HG02885 (cell line): Measurements from ENCODE around the gene ATP10B.

Experiments
- ATAC-seq: cut with Tn5 transposase; IDR thresholded peaks from one replicate; pipeline ENCODE4 v1.9.1; 2021; ENCODE audit warnings: mild to moderate bottlenecking; ENCODE audit not compliant: unreplicated experiment, poor library complexity

ATP10B gene

GRCh38 chr5:160643616-160644240 lies 208.3 kb downstream of the ATP10B start:
- ATAC-seq, result no peak

GRCh38 chr5:160641405-160641804 lies 210.6 kb downstream of the ATP10B start:
- ATAC-seq, result peak; percentile 34

- ATAC-seq, result no peak
Measured at GRCh38 chr5:160640406-160640805, 211.6 kb downstream of the ATP10B start.

GRCh38 chr5:160638161-160638742 lies 213.8 kb downstream of the ATP10B start:
- no peak for ATAC-seq

DNA sequence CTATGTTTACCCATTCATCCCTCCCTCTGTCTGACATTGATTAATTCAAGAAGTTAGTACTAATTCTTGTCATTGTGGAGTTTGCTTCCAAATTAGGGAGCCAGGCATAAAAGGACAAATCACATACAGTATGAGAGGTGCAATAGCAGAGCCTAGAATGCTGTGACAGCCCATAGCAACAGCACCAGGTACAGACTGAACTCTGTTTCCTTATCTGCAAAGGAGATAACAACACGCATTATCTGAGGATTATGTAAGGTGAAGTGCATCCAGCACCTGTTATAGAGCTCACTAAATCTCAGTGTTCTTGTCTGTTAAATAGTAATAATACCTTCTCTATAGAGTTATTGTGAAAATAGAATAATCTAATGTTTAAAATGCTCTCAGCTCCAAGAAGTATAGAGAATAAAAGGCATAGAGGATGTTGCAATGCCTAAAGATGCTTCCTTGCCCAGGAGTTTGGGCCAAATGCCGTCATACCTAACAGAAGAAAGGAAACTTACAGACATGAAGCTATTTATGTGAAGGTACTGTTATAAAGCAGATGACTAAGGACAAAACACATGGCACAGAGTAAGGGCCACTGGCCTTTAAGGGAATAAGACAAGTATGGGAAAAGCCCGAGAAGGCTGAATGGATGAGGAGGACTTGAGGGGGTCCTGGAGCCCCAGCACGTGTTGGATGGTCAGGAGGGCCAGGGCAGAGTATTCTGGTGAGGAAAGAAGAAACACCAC lies 214.5 kb downstream of the ATP10B start:
- ATAC-seq, result no peak

GRCh38 chr5:160635663-160636062 lies 216.3 kb downstream of the ATP10B start:
- no peak for ATAC-seq

DNA sequence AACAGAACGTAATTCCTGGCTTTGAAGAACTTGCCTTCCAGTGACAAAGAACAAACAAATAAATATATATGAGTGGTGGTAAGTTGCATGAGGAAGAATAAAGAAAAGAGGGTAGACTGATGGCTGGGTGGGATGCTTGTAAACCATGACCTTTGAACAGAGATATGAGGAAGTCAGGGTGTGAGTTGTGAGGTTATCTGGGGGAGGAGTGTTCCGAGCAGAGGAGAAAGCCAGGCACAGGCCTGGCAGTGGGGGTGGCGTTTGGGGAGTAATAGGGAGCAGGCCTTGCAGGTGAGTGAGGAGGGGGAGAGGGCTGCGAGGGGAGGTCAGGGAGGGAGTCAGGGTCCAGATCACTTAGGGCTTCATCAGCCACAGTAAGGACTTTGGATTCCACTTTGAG lies 217.0 kb downstream of the ATP10B start:
- ATAC-seq, result no peak

DNA sequence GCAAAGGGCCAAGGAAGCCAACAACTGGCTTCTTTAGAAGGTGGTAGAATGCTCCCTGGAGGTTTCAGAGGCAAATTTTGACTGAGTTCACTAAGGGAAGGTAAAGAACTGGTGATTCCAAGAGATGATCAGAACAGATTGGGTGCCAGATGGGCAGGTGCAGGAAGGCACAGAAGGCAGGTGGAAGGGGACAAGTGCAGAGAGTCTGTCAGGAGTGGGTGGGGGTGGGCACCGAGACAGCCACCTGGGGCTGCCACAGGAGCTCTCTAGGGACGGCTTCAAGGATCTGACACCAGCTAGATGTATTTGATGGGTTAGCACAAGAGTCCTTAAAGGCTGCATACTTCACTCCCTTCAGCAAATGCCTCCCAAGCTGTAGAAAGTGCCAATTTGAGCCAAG lies 223.0 kb downstream of the ATP10B start:
- no peak for ATAC-seq

GRCh38 chr5:160628619-160628968 lies 223.4 kb downstream of the ATP10B start:
- ATAC-seq, result no peak

DNA sequence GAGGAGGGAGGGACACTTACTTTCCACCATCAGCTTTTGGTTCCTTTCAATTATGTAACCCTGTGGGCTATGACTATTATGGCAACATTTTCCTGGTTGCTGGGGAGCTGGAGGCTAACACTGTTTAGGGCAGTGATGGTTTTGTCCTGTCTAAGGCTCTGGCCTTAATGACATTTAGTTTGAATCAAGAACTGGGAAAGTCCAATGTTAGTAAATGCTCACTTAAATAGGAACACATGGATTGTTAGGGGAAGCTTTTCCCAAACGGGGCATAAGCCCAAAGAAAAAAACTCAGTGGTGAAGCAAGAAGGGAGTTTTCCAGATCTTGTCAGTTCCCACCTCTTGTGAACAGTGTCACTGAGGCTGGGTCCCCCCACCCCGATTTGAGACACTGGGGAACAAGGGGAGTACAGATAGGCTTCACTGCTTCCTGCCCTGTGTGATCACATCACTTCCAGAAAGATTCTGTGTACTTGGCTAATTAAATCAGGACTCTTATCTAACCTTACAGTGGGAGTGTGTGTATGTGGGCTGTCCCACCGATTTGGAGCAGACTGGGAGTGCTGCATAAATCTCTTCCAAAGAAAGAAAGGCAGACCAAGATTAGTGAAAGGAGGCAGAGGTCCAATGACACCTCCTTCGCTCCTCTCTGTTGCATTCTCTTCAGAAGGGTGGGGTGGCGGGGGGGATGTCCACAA lies 223.9 kb downstream of the ATP10B start:
- no peak for ATAC-seq

DNA sequence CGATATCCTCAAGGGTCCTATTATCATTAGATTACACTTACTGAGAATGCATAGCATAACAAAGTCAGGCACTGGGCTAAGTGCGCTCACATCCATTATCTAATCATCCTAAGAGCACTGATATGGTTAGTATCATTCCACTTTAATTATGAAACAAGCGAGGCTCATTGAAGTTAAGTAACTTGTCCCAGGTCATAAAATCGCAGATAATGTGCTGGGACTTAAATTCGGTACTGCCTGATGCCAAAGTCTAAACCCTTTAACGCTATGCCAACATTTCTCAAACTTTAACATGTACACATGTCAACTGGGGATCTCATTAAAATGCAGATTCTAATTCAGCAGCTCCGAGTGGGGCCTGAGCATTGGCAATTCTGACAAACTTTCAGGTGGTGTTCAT lies 225.7 kb downstream of the ATP10B start:
- no peak for ATAC-seq

DNA sequence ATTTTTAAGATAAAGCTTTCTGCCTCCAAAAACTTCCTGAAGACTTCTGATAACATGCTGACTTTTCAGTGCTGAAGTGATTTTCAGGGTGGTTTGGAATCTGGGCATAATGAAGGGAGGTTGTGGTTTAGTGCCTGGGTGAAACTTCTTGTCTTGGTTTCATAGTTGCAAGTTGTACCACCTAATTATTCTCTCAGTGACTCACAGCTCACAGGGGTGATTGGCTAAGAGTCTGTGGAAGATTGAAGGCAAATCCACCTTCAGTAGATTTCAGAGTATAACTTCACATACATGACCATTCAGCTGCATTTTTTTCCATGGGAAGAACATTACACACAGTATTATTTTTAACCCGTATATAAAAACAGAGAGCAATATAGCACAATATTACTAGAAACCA lies 230.5 kb downstream of the ATP10B start:
- no peak for ATAC-seq

DNA sequence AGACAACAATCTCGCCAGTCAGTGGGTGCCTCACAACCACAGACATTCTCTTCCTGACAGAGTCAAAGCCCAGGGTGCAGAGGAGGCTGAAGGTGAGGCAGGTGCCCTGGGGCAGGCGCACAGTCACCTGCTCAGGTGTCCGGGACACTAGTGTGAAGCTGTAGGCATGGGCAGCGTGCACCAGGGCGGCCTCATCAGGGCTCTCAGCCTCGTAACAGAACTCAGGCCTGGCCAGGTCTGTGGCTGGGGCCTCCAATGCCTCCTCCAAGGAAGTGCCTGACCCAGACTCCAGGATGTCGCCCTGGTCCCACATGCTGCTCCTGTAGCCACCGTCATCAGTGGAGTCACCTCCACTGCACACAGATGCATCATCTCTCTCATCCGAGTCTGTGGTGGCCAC lies 231.6 kb downstream of the ATP10B start:
- ATAC-seq, result no peak

- ATAC-seq, result no peak
Measured at GRCh38 chr5:160619381-160619780, 232.6 kb downstream of the ATP10B start.

GRCh38 chr5:160618286-160618685 lies 233.7 kb downstream of the ATP10B start:
- ATAC-seq, result no peak

DNA sequence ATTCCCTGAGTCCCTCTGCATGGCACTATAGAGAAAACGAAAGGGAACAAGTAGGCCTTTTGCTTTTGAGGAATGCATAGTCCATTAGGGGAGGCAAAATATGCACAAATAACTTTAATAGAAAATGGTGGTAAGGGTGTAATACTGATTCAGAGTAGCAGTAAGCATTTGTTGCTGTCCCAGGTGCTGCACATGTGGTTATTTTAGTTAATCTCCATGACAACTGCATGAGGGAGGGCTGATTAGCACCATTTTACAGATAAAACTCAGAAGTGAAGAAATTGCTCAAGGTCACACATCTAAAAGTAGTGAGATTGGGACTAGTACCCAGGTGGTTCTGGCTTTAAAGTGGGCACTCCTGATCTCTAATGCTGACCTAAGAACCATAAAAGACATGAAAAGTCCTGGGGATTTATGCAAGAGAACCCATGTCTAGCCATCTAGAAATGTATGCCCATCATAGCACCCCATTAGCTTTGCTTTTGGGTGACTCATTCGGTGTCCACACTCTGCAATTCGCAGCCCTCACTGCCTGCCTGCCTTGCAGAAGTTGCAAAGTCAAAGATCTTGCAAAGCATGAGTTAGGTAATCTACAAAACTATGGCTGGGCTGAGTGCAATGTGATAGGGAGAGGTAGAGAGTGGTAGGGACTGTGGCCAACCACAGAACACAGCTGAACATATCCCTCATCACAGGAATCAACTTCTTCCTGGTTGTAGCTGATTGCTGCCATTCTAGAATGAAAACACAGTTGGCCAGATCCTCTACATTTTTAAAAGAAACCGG lies 235.1 kb downstream of the ATP10B start:
- ATAC-seq, result no peak

DNA sequence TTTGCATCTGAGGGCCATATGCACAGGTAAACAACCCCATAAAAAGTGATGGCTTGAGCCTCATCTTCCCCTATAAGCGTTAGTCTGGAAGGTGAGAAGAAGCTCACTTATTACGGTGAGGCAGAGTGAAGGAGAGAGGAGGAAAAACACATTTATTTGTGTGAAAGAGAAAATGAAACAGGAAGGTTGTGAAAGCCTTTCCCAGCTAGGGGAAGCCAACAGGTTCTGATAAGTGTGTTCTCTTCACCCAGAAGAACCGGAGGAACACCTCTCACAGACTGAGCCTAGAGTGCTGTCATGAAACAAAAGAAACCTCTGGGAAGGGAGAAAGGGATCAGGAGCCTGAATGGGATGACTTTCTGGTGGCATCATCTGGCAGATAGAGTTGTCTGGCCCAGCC lies 237.9 kb downstream of the ATP10B start:
- no peak for ATAC-seq

GRCh38 chr5:160605266-160605665 lies 246.7 kb downstream of the ATP10B start:
- ATAC-seq, result peak; percentile 60

DNA sequence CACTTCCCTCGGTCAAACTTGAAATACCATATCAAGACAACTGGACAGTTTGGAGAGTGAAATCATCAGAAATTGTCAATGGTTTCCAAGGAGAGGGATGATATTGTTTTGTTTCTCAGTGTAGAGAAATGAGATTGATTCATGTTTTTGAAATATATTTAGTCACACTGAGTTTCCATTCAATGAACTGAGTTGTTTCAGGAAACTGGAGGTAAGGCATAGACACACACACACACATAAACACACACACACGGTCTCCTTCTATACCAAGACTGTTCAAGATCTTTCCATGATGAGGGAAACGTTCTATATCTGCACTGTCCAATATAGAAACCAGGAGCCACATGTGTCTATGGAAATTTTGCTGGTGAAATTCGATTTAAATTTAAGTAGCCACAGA lies 247.5 kb downstream of the ATP10B start:
- no peak for ATAC-seq

GRCh38 chr5:160602744-160603143 lies 249.3 kb downstream of the ATP10B start:
- no peak for ATAC-seq

DNA sequence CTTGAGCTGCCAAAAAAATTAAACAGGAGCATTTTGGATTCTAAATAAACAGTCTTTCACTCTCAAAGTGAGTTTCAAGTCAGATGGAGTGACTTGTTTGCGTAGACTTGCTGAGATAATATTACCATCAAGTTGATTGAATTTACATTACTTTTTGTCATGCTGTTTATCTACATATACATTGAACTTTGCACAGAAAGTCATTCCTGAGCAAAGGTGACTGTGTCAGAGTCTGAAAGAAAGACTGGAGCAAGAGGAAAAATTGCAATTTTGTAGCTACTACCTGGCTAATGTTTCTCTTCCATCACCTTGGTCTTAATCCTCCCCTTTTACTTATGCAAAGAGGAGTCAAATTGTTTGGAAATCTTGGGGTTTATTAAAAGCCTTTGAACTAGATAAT lies 251.0 kb downstream of the ATP10B start:
- no peak for ATAC-seq
